HG03196 (cell line): ENCODE measurements around the gene RNF157.

Experiments
- ATAC-seq: cut with Tn5 transposase; IDR thresholded peaks from one replicate; pipeline ENCODE4 v1.9.1; 2021; ENCODE audit not compliant: unreplicated experiment

The RNF157 gene

GRCh38 chr17:76160896-76161528 lies 79.3 kb downstream of the RNF157 start:
- ATAC-seq = no peak

GRCh38 chr17:76159157-76159556 lies 81.1 kb downstream of the RNF157 start:
- no peak for ATAC-seq

- ATAC-seq = no peak
Measured at GRCh38 chr17:76157759-76158158, 82.5 kb downstream of the RNF157 start.

GRCh38 chr17:76156662-76156991 lies 83.7 kb downstream of the RNF157 start:
- no peak for ATAC-seq

- ATAC-seq = no peak
Measured at GRCh38 chr17:76155988-76156661, 84.2 kb downstream of the RNF157 start.

- ATAC-seq = no peak
Measured at GRCh38 chr17:76154936-76155845, 85.1 kb downstream of the RNF157 start.

- ATAC-seq = no peak
Measured at GRCh38 chr17:76154292-76154691, 86.0 kb downstream of the RNF157 start.

- ATAC-seq = no peak
Measured at GRCh38 chr17:76153640-76154039, 86.7 kb downstream of the RNF157 start.

GRCh38 chr17:76153202-76153601 lies 87.1 kb downstream of the RNF157 start:
- no peak for ATAC-seq

GRCh38 chr17:76152591-76152990 lies 87.7 kb downstream of the RNF157 start:
- no peak for ATAC-seq

GRCh38 chr17:76151896-76152454 lies 88.3 kb downstream of the RNF157 start:
- no peak for ATAC-seq

GRCh38 chr17:76150712-76151622 lies 89.3 kb downstream of the RNF157 start:
- no peak for ATAC-seq

GRCh38 chr17:76149214-76149613 lies 91.1 kb downstream of the RNF157 start:
- ATAC-seq = no peak

- no peak for ATAC-seq
Measured at GRCh38 chr17:76148015-76148326, 92.3 kb downstream of the RNF157 start.

GRCh38 chr17:76147211-76148014 lies 92.9 kb downstream of the RNF157 start:
- no peak for ATAC-seq

- ATAC-seq = no peak
Measured at GRCh38 chr17:76146053-76146851, 94.0 kb downstream of the RNF157 start.

- ATAC-seq = no peak
Measured at GRCh38 chr17:76145231-76146052, 94.9 kb downstream of the RNF157 start.

- no peak for ATAC-seq
Measured at GRCh38 chr17:76142585-76143041, 97.7 kb downstream of the RNF157 start.
